Kidney (tissue), 14 donors: ENCODE measurements around the gene TLR6. TPM values are rescaled to one million over a fixed set of nuclear protein-coding genes. Genes with fewer than 3 reads are reported as not detected.

Experiments used
- DNase-seq, 5 donors: peaks; one replicate each; pipeline ENCODE4 v3.0.0-alpha.2; 2013 to 2020
- FAIRE-seq: peaks from 2 replicates; lab custom pipeline; 2012; peaks lifted over from hg19 to GRCh38; lab: Jason Lieb, UNC
- H3K27ac ChIP-seq, 2 donors: one replicate each; pipeline ENCODE4 v1.7.0; 2013; ENCODE audit warnings: low read depth in 2 of 2, low read length in 2 of 2, inconsistent platforms in 1 of 2
- H3K27me3 ChIP-seq: one replicate; pipeline ENCODE4 v1.7.1; 2013; ENCODE audit warnings: low read length, inconsistent platforms; ENCODE audit not compliant: control insufficient read depth, insufficient read depth
- H3K36me3 ChIP-seq, 3 donors: one replicate each; pipeline versions ENCODE4 v1.7.0 to v1.7.1; 2013; ENCODE audit warnings: low read length in 3 of 3, control low read depth in 1 of 3, inconsistent platforms in 1 of 3; ENCODE audit not compliant: insufficient read depth in 3 of 3, control insufficient read depth in 2 of 3
- H3K4me1 ChIP-seq, 3 donors: one replicate each; pipeline versions ENCODE4 v1.7.0 to v1.7.1; 2013; ENCODE audit warnings: low read length in 3 of 3, inconsistent platforms in 1 of 3, low read depth in 1 of 3; ENCODE audit not compliant: control insufficient read depth in 2 of 3, insufficient read depth in 2 of 3
- H3K4me3 ChIP-seq, 3 donors: one replicate each; pipeline versions ENCODE4 v1.7.0 to v1.8.1; 2013; ENCODE audit warnings: low read length in 3 of 3, control low read depth in 1 of 3, inconsistent platforms in 1 of 3
- H3K9ac ChIP-seq, 3 donors: one replicate each; pipeline versions ENCODE4 v1.7.0 to v1.7.1; 2013; ENCODE audit warnings: low read length in 3 of 3, control low read depth in 1 of 3, inconsistent platforms in 1 of 3
- H3K9me3 ChIP-seq, 3 donors: one replicate each; pipeline versions ENCODE4 v1.7.0 to v1.7.1; 2013; ENCODE audit warnings: low read length in 3 of 3, control low read depth in 1 of 3, inconsistent platforms in 1 of 3; ENCODE audit not compliant: control insufficient read depth in 2 of 3, insufficient read depth in 1 of 3
- intact Hi-C: fragments of 100-400 bp; cut with DNase I; formaldehyde crosslinking; loops from one replicate; pipeline ENCODE4 v1.11.1; 2022
- polyA plus RNA-seq: library from polyadenylated mRNA; stranded (reverse); fragments of 350-450 nt; fragmentation: Illumina TruSeq; extraction: RNeasy Lipid Tissue Mini Kit (QIAGEN cat#74804); gene quantifications from one replicate; pipeline ENCODE4 v1.2.3, GENCODE V29; 2014; ENCODE audit warnings: low read depth, low replicate concordance; ENCODE audit not compliant: insufficient read depth
- total RNA-seq: library from RNA; stranded (reverse); fragmentation: NEBNext Ultra II Directional; extraction: Animal tissue kit (Norgen Biotek cat#: 25700); gene quantifications from one replicate; pipeline ENCODE4 v1.2.1, GENCODE V29; 2021
- TF ChIP-seq, protein P1 (sequence below): IDR thresholded peaks from 3 replicates; pipeline ENCODE4 v1.5.1; 2012; ENCODE audit warnings: mild to moderate bottlenecking, moderate library complexity, borderline replicate concordance; ENCODE audit not compliant: insufficient read depth; ENCODE audit errors: extremely low read depth
- donor health status: control.
- donor health status: control.
- donor health status: control.
- donor health status: control.
- donor health status: control.
- donor health status: DM: yes; HTN: yes; CAD: no.
- donor health status: Normal renal cell carcinoma (clear cell type).

The TLR6 gene
- total and polyA plus RNA-seq, 2 donors from 2014 or later: 0.62 to 6.1 TPM

DNA sequence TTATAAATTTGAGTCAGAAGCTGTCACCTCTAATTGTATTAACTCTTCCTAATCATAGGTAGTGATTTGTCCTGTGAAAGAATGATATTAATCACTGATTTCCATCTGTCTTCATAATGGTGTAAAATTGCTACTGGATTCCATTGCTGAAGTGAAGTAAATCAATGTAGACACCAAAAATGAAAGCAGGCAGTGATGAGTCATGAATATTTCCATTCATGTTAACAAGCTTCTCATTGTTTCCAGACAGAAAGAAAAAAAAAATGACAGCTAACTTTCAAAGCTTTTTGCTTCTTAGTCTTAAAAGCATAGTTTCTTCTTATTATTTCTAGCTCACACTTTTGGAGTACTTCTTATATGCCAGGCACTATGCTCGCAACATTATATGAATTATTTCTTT, 32.5 kb upstream of the TLR6 start:
- Histone ChIP-seq H3K27me3 (no peaks in the 10 kb centered on the region), H3K9ac (no peak overlapping the region), H3K9me3 (no peaks in the 10 kb centered on the region), H3K36me3 (no peaks in the 10 kb centered on the region), H3K4me1 (peaks cover 0 to 10% (median 4%) of the 10 kb centered on the region in 3 donors), H3K27ac (no peak overlapping the region), H3K4me3 (no peak overlapping the region)
- TF ChIP-seq, protein P1, sequence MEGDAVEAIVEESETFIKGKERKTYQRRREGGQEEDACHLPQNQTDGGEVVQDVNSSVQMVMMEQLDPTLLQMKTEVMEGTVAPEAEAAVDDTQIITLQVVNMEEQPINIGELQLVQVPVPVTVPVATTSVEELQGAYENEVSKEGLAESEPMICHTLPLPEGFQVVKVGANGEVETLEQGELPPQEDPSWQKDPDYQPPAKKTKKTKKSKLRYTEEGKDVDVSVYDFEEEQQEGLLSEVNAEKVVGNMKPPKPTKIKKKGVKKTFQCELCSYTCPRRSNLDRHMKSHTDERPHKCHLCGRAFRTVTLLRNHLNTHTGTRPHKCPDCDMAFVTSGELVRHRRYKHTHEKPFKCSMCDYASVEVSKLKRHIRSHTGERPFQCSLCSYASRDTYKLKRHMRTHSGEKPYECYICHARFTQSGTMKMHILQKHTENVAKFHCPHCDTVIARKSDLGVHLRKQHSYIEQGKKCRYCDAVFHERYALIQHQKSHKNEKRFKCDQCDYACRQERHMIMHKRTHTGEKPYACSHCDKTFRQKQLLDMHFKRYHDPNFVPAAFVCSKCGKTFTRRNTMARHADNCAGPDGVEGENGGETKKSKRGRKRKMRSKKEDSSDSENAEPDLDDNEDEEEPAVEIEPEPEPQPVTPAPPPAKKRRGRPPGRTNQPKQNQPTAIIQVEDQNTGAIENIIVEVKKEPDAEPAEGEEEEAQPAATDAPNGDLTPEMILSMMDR: no peak
- intact Hi-C loops: no loop called here
- DNase-seq (no peak), FAIRE-seq (no peak)

DNA sequence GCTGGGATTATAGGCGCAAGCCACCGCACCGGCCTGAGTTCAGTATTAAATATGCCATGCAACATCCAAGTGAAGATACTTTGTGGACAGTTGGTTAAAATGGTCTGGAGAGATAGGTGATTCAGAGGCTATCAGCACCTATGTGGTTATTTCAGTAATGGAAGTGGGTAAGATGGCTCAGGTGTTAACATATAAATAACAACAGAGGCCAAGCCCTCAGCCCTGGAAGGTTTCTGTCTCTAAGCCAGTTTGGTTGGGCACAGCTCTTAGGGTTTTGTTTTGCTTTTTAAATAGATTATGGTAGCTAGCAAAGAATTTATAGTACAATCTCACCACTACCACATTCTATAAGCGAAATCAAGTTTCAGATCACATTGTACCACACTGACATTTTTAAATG, 27.6 kb upstream of the TLR6 start:
- no peak overlapping the region for H3K9ac ChIP-seq
- H3K27me3 ChIP-seq: no peaks in the 10 kb centered on the region
- no peaks in the 10 kb centered on the region for H3K9me3 ChIP-seq
- no peak overlapping the region for H3K27ac ChIP-seq
- no peaks in the 10 kb centered on the region for H3K4me1 ChIP-seq
- intact Hi-C loops: no loop called here
- no peak overlapping the region for H3K4me3 ChIP-seq
- DNase-seq (no peak), FAIRE-seq (no peak)
- TF ChIP-seq, protein P1: no peak
- H3K36me3 ChIP-seq: no peaks in the 10 kb centered on the region

DNA sequence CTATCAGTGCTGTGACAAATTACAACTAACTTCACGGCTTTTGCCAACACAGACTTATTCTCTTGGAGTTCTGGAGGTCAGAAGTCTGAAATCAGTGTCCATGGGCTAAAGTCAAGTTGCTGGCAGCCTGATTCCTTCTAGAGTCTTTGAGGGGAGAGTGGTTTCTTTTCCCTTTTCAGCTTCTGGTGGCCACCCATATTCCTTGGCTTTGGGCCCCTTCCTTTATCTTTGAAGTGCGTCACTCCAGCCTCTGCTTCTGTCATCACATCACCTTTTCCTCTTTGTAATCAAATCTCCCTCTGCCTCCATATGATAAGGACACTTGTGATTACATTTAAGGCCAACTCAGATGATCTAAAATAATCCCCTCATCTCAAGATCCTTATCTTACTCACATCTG, 20.0 kb upstream of the TLR6 start:
- peaks cover 0 to 2% (median 0%) of the 10 kb centered on the region in 3 donors for H3K36me3 ChIP-seq
- H3K9me3 ChIP-seq: no peaks in the 10 kb centered on the region
- TF ChIP-seq, protein P1: no peak
- no peaks in the 10 kb centered on the region for H3K27me3 ChIP-seq
- DNase-seq: no peak
- H3K27ac ChIP-seq: no peak overlapping the region
- no peak overlapping the region for H3K4me3 ChIP-seq
- intact Hi-C loops: no loop called here
- H3K4me1 ChIP-seq: no peaks in the 10 kb centered on the region
- no peak for FAIRE-seq
- H3K9ac ChIP-seq: no peak overlapping the region

DNA sequence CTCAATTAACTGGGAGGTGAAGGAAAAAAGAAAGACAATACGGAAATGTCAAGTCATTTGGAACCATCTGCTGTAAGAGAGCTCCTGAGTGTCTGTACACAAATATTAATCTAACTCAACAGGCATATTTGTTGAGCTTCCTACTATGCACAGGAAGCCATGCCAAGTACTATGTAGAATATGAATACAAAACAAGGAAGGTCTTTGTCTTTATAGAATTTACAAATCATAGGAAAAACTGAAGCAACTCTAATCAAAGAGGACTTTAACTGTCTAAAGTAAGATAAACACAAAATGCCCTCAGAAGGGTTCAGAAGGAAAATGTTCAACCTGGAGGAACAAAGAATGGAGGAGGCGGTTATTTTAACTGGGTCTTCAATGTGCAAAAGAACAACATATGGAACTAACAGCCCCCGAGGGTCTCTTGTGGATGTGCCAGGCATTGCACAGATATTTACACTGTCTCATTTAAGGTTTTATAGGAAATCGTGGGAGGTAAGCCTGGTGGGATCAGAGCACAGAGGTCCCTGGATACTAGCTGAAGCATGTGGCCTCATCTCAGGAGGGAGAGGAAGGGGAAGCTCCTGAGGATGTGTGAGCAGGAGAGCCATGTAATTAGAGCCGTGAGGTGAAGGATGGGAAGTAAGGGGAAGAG, 16.8 kb upstream of the TLR6 start:
- DNase-seq (peak in 2 of 5 donors; percentile 38 to 47), FAIRE-seq (no peak)
- H3K27ac ChIP-seq: no peak overlapping the region
- TF ChIP-seq, protein P1: no peak
- H3K4me1 ChIP-seq: peaks cover 0 to 9% (median 8%) of the 10 kb centered on the region in 3 donors
- intact Hi-C loops: no loop called here
- H3K36me3 ChIP-seq: peaks cover 0 to 2% (median 0%) of the 10 kb centered on the region in 3 donors
- no peaks in the 10 kb centered on the region for H3K27me3 ChIP-seq
- H3K9me3 ChIP-seq: no peaks in the 10 kb centered on the region
- no peak overlapping the region for H3K9ac ChIP-seq
- H3K4me3 ChIP-seq: no peak overlapping the region
